K562 (cell line): ENCODE data around the gene PRDX1. TPM values are rescaled to one million over a fixed set of nuclear protein-coding genes. Genes with fewer than 3 reads are reported as not detected.

ENCODE experiments used
- CSDE1 ChIP-seq, 2 experiments: fragments of 450-650 bp; IDR thresholded peaks; 2 replicates each; pipeline ENCODE4 v1.6.1; 2016; ENCODE audit warnings: mild to moderate bottlenecking in 1 of 2
- CTBP1 ChIP-seq: fragments of 450-650 bp; IDR thresholded peaks from 2 replicates; pipeline ENCODE4 v1.6.1; 2016; ENCODE audit warnings: borderline replicate concordance
- JUND ChIP-seq, 2 experiments: IDR thresholded peaks; 2 replicates in 1 of 2; 3 replicates in 1 of 2; pipeline ENCODE4 v1.6.1; 2011; ENCODE audit warnings: borderline replicate concordance in 2 of 2, low read depth in 2 of 2, low read length in 2 of 2, improper control_type of control experiment in 1 of 2, missing biosample characterization in 1 of 2, missing genetic modification characterization in 1 of 2, missing genetic modification reagents in 1 of 2
- KLF16 ChIP-seq: IDR thresholded peaks from 2 replicates; pipeline ENCODE4 v1.6.1; 2016; ENCODE audit warnings: antibody characterized with exemption
- MIER1 ChIP-seq: fragments of 450-650 bp; IDR thresholded peaks from 2 replicates; pipeline ENCODE4 v1.6.1; 2016; ENCODE audit warnings: antibody characterized with exemption, mild to moderate bottlenecking, low read depth
- MYNN ChIP-seq, 2 experiments: sonication (generic); formaldehyde crosslinking in 1 of 2; IDR thresholded peaks; 2 replicates each; pipeline versions ENCODE4 v1.5.0 to v1.6.1; 2016 to 2020; ENCODE audit warnings: antibody characterized with exemption in 1 of 2, missing genetic modification reagents in 1 of 2
- NFE2 ChIP-seq: IDR thresholded peaks from 2 replicates; pipeline ENCODE4 v1.6.1; 2014; ENCODE audit warnings: antibody characterized with exemption, low read depth
- POLR2H ChIP-seq: IDR thresholded peaks from 2 replicates; pipeline ENCODE4 v1.6.1; 2016; ENCODE audit warnings: missing genetic modification characterization, low read depth, mild to moderate bottlenecking, control low read depth, missing compliant biosample characterization, moderate library complexity
- RFX1 ChIP-seq: fragments of 450-650 bp; IDR thresholded peaks from 2 replicates; pipeline ENCODE4 v1.6.1; 2016; ENCODE audit warnings: mild to moderate bottlenecking, moderate library complexity
- SMARCA4 ChIP-seq: fragments of 450-650 bp; IDR thresholded peaks from 2 replicates; pipeline ENCODE4 v1.6.1; 2016
- TCF7L2 ChIP-seq: fragments of 150-350 bp; IDR thresholded peaks from 2 replicates; pipeline ENCODE4 v1.6.1; 2016; ENCODE audit warnings: low read depth, mild to moderate bottlenecking, low read length, moderate library complexity
- TEAD4 ChIP-seq, 2 experiments: sonication (generic) in 1 of 2; formaldehyde crosslinking in 1 of 2; IDR thresholded peaks; 2 replicates each; pipeline versions ENCODE4 v1.6.1 to v1.8.0; 2012 to 2022; ENCODE audit warnings: borderline replicate concordance in 1 of 2, inconsistent platforms in 1 of 2, low read length in 1 of 2, mild to moderate bottlenecking in 1 of 2, missing genetic modification reagents in 1 of 2
- polyA plus RNA-seq, 8 experiments: library from polyadenylated mRNA; depleted of rRNA in 4 of 8; stranded (reverse) in 5 of 8; unstranded in 3 of 8; fragments of >200 nt; fragmentation: Nextera tagmentation in 2 of 8; fragmentation: Illumina TruSeq in 1 of 8; extraction: Ambion mirVana in 2 of 8; extraction: Trizol in 1 of 8; gene quantifications; 2 replicates each; pipeline versions ENCODE4 v1.2.1 to v1.2.3, GENCODE V29; 2011 to 2014; ENCODE audit warnings: inconsistent platforms in 1 of 8, missing spikeins in 1 of 8
- total RNA-seq, 7 experiments: library from RNA; depleted of rRNA in 6 of 7; stranded (reverse); fragments of >200 nt in 6 of 7; fragmentation: Illumina TruSeq in 2 of 7; extraction: Trizol in 2 of 7; gene quantifications; 2 replicates each; pipeline versions ENCODE4 v1.2.1 to v1.2.3, GENCODE V29; 2011 to 2021; ENCODE audit warnings: low replicate concordance in 1 of 7
- TF ChIP-seq, protein P1 (sequence below): sonication (generic); formaldehyde crosslinking; IDR thresholded peaks from 2 replicates; pipeline ENCODE4 v1.8.0; 2022; ENCODE audit warnings: missing genetic modification reagents, mild to moderate bottlenecking, moderate library complexity, borderline replicate concordance
- TF ChIP-seq, protein P2 (sequence below): sonication (generic); formaldehyde crosslinking; IDR thresholded peaks from 2 replicates; pipeline ENCODE4 v1.8.0; 2022; ENCODE audit warnings: mild to moderate bottlenecking, missing genetic modification reagents
- TF ChIP-seq, protein P3 (sequence below): sonication (generic); formaldehyde crosslinking; IDR thresholded peaks from 2 replicates; pipeline ENCODE4 v1.8.1; 2023; ENCODE audit warnings: mild to moderate bottlenecking, missing genetic modification reagents, moderate library complexity
- TF ChIP-seq, protein P4 (sequence below): fragments of 450-650 bp; formaldehyde crosslinking; IDR thresholded peaks from 2 replicates; pipeline ENCODE4 v1.4.0; 2020; ENCODE audit warnings: mild to moderate bottlenecking, mixed read lengths
- TF ChIP-seq, protein P5 (sequence below), 3 experiments: IDR thresholded peaks in 2 of 3; conservative IDR thresholded peaks in 1 of 3; 2 replicates each; pipeline ENCODE4 v1.5.1; 2011 to 2012; ENCODE audit warnings: low read length in 3 of 3, mild to moderate bottlenecking in 3 of 3, control low read depth in 2 of 3, improper control_type of control experiment in 1 of 3, inconsistent platforms in 1 of 3, low read depth in 1 of 3, mixed read lengths in 1 of 3, moderate library complexity in 1 of 3; ENCODE audit not compliant: insufficient read depth in 2 of 3
- TF ChIP-seq, protein P6 (sequence below), 2 experiments: fragments of 450-650 bp in 1 of 2; sonication (generic) in 1 of 2; formaldehyde crosslinking; conservative IDR thresholded peaks; 2 replicates each; pipeline versions ENCODE4 v1.4.0 to v1.8.1; 2020 to 2022; ENCODE audit warnings: mild to moderate bottlenecking in 1 of 2, missing genetic modification reagents in 1 of 2

The PRDX1 gene
- total and polyA plus RNA-seq, 9 of the 15 experiments (the other 6 are each of a cell fraction or from before 2014, with no cell fraction given) = 748 to 2,388 (median 1,045) TPM

DNA sequence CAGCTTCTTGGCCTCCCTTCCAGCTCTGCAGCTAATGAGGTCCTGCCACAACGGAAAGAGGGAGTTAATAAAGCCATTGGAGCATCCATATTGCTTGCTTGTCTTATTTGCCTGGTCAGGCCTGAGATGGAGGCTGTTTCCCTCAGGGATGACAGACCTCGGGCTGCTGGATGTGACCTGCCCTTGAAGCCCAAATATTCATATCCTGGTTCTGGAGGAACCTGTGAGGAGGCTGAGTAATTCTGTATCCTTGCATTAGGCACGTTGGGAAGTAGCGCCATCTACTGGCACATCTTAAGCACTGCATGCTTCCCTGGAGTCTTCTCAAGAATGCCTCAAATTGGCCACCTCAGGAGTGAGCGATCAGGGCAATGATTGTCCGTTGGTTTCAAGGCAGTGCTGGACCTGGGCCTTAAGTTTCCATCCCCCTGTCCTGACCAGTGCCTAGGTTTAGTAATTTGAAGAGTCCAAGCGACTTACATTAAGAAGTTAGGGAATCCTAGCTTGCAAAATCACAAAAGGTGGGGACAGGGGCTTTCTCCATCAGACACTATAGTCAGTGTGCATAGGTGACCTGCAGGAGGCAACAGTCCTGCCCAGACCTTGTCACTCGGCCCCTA lies 48.4 kb upstream of the PRDX1 start (continued):
- TF ChIP-seq, protein P1, sequence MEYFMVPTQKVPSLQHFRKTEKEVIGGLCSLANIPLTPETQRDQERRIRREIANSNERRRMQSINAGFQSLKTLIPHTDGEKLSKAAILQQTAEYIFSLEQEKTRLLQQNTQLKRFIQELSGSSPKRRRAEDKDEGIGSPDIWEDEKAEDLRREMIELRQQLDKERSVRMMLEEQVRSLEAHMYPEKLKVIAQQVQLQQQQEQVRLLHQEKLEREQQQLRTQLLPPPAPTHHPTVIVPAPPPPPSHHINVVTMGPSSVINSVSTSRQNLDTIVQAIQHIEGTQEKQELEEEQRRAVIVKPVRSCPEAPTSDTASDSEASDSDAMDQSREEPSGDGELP = no peak
- TF ChIP-seq TEAD4 (IDR thresholded peaks at IDR 0.05; ENCODE audit: low read length) (peak; percentile 52; the same call in 1 of the 2 replicates), TEAD4 (CRISPR knock-in tag; IDR thresholded peaks at IDR 0.05; ENCODE audit: borderline replicate concordance) (no peak), SMARCA4 (no peak), TCF7L2 (no peak), NFE2 (no peak), MYNN (IDR thresholded peaks at IDR 0.05) (peak; percentile 31; the same call in 1 of the 2 replicates), MYNN (CRISPR knock-in tag; IDR thresholded peaks at IDR 0.05) (no peak), RFX1 (no peak), CSDE1 (IDR thresholded peaks at IDR 0.05) (no peak), POLR2H (no peak), JUND (IDR thresholded peaks at IDR 0.05; ENCODE audit: borderline replicate concordance, low read depth, low read length) (peak; percentile 61; the same call in 1 of the 2 replicates), JUND (tag; IDR thresholded peaks at IDR 0.05; ENCODE audit: borderline replicate concordance, low read depth, low read length) (no peak; the same call in 2 of the 3 replicates), MIER1 (no peak), CTBP1 (peak; percentile 66; the same call in 1 of the 2 replicates), KLF16 (0 out of 2 replicates have a peak, but pooled peaks have one; percentile 20)
- TF ChIP-seq, protein P2, sequence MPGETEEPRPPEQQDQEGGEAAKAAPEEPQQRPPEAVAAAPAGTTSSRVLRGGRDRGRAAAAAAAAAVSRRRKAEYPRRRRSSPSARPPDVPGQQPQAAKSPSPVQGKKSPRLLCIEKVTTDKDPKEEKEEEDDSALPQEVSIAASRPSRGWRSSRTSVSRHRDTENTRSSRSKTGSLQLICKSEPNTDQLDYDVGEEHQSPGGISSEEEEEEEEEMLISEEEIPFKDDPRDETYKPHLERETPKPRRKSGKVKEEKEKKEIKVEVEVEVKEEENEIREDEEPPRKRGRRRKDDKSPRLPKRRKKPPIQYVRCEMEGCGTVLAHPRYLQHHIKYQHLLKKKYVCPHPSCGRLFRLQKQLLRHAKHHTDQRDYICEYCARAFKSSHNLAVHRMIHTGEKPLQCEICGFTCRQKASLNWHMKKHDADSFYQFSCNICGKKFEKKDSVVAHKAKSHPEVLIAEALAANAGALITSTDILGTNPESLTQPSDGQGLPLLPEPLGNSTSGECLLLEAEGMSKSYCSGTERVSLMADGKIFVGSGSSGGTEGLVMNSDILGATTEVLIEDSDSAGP (CRISPR knock-in tag) = no peak
- TF ChIP-seq, protein P3, sequence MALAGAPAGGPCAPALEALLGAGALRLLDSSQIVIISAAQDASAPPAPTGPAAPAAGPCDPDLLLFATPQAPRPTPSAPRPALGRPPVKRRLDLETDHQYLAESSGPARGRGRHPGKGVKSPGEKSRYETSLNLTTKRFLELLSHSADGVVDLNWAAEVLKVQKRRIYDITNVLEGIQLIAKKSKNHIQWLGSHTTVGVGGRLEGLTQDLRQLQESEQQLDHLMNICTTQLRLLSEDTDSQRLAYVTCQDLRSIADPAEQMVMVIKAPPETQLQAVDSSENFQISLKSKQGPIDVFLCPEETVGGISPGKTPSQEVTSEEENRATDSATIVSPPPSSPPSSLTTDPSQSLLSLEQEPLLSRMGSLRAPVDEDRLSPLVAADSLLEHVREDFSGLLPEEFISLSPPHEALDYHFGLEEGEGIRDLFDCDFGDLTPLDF (CRISPR knock-in tag) = peak; percentile 17; the same call in 1 of the 2 replicates
- TF ChIP-seq, protein P4, sequence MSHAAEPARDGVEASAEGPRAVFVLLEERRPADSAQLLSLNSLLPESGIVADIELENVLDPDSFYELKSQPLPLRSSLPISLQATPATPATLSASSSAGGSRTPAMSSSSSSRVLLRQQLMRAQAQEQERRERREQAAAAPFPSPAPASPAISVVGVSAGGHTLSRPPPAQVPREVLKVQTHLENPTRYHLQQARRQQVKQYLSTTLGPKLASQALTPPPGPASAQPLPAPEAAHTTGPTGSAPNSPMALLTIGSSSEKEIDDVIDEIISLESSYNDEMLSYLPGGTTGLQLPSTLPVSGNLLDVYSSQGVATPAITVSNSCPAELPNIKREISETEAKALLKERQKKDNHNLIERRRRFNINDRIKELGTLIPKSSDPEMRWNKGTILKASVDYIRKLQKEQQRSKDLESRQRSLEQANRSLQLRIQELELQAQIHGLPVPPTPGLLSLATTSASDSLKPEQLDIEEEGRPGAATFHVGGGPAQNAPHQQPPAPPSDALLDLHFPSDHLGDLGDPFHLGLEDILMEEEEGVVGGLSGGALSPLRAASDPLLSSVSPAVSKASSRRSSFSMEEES = no peak
- TF ChIP-seq, protein P5, sequence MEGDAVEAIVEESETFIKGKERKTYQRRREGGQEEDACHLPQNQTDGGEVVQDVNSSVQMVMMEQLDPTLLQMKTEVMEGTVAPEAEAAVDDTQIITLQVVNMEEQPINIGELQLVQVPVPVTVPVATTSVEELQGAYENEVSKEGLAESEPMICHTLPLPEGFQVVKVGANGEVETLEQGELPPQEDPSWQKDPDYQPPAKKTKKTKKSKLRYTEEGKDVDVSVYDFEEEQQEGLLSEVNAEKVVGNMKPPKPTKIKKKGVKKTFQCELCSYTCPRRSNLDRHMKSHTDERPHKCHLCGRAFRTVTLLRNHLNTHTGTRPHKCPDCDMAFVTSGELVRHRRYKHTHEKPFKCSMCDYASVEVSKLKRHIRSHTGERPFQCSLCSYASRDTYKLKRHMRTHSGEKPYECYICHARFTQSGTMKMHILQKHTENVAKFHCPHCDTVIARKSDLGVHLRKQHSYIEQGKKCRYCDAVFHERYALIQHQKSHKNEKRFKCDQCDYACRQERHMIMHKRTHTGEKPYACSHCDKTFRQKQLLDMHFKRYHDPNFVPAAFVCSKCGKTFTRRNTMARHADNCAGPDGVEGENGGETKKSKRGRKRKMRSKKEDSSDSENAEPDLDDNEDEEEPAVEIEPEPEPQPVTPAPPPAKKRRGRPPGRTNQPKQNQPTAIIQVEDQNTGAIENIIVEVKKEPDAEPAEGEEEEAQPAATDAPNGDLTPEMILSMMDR (IDR thresholded peaks at IDR 0.05 in 2 of 3, conservative IDR thresholded peaks at IDR 0.05 in 1 of 3; ENCODE audit: insufficient read depth in 2 of 3, low read depth in 1 of 3, low read length in 3 of 3) = peak; percentile 95 to 99 (median 98)
- TF ChIP-seq, protein P6, sequence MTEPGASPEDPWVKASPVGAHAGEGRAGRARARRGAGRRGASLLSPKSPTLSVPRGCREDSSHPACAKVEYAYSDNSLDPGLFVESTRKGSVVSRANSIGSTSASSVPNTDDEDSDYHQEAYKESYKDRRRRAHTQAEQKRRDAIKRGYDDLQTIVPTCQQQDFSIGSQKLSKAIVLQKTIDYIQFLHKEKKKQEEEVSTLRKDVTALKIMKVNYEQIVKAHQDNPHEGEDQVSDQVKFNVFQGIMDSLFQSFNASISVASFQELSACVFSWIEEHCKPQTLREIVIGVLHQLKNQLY (CRISPR knock-in tag; conservative IDR thresholded peaks at IDR 0.05) = 0 out of 4 replicates have a peak, but pooled peaks of 1 of the 2 experiments have one; percentile 39
